ENCODE results near the gene BRI3. TPM values are rescaled to one million over a fixed set of nuclear protein-coding genes. Genes with fewer than 3 reads are reported as not detected.

The BRI3 gene
- total and polyA plus RNA-seq, 2 of the 13 experiments (the other 11 are each of a cell fraction or from before 2014, with no cell fraction given) = 54.0 to 103 TPM

GRCh38 chr7:98312201-98312600, 30.7 kb downstream of the BRI3 start:
- no peaks in the 10 kb centered on the region for H4K20me1 ChIP-seq (ENCODE audit: insufficient read depth, low read length)
- H3K36me3 ChIP-seq (replicated peaks in 1 of 2; ENCODE audit: control insufficient read depth in 1 of 2, insufficient read depth in 2 of 2, low read length in 2 of 2) = peaks cover 22 to 36% of the 10 kb centered on the region in 2 experiments; a peak in 4 of 5 replicates
- DNase-seq (ENCODE audit: low spot score) (no peak), FAIRE-seq (no peak), ATAC-seq (no peak)
- intact Hi-C loops (cut with micrococcal nuclease; ENCODE audit: unreplicated experiment) = no loop called here
- H3K4me2 ChIP-seq (ENCODE audit: low read depth, low read length) = no peak overlapping the region
- H3K27me3 ChIP-seq (ENCODE audit: control insufficient read depth in 1 of 2, insufficient read depth in 2 of 2, low read length in 2 of 2) = no peaks in the 10 kb centered on the region
- H3K4me3 ChIP-seq (replicated peaks in 1 of 3; ENCODE audit: insufficient read depth in 1 of 3, low read depth in 2 of 3, low read length in 3 of 3) = no peak overlapping the region
- POLR2A ChIA-PET = no interaction called here
- no peak overlapping the region for H3K9ac ChIP-seq (ENCODE audit: insufficient read depth, low read depth, low read length)
- H3K9me3 ChIP-seq (ENCODE audit: low read length) = no peaks in the 10 kb centered on the region
- CTCF ChIA-PET (ENCODE audit: low intra/inter-chr PET ratio, low total read pairs) = no interaction called here
- TF ChIP-seq REST (IDR thresholded peaks at IDR 0.05; ENCODE audit: borderline replicate concordance in 1 of 2, low read depth in 1 of 2, low read length in 2 of 2) (no peak), RBM22 (optimal IDR thresholded peaks at IDR 0.05; ENCODE audit: low read length) (peak; percentile 31)
- 95% methylated on average over 7 of the region's 7 CpGs for WGBS (ENCODE audit: low lambda C conversion rate)
- no peak overlapping the region for H3K27ac ChIP-seq (ENCODE audit: extremely low read length, insufficient read depth, low read length)
- in situ Hi-C loops (cut with HindIII; ENCODE audit: extremely low pct_ligation_motif_present, low pct_unique_long_range_greater_than_20kb) = no loop called here
- no peaks in the 10 kb centered on the region for H3K4me1 ChIP-seq (ENCODE audit: insufficient read depth, low read length)
- H2AFZ ChIP-seq (ENCODE audit: low read length) = no peak overlapping the region
- no TSS peak for BruUV-seq (replicated peaks)
- H3K79me2 ChIP-seq (ENCODE audit: insufficient read depth, low read length) = no peaks in the 10 kb centered on the region

- 93% methylated on average over 11 of the region's 11 CpGs for WGBS (ENCODE audit: low lambda C conversion rate)
- POLR2A ChIA-PET = no interaction called here
- no peak for FAIRE-seq
Measured at GRCh38 chr7:98314469-98314868, 33.0 kb downstream of the BRI3 start.

More at GRCh38 chr7:98314469-98314868, 33.0 kb downstream of the BRI3 start:
- Histone ChIP-seq H3K4me2 (ENCODE audit: low read depth, low read length) (no peak overlapping the region), H3K4me1 (ENCODE audit: insufficient read depth, low read length) (no peaks in the 10 kb centered on the region), H3K79me2 (ENCODE audit: insufficient read depth, low read length) (no peaks in the 10 kb centered on the region), H3K4me3 (replicated peaks in 1 of 3; ENCODE audit: insufficient read depth in 1 of 3, low read depth in 2 of 3, low read length in 3 of 3) (no peak overlapping the region), H3K27me3 (ENCODE audit: control insufficient read depth in 1 of 2, insufficient read depth in 2 of 2, low read length in 2 of 2) (no peaks in the 10 kb centered on the region), H2AFZ (ENCODE audit: low read length) (no peak overlapping the region), H3K9ac (ENCODE audit: insufficient read depth, low read depth, low read length) (no peak overlapping the region), H3K36me3 (replicated peaks in 1 of 2; ENCODE audit: control insufficient read depth in 1 of 2, insufficient read depth in 2 of 2, low read length in 2 of 2) (peaks cover 17 to 22% of the 10 kb centered on the region in 2 experiments; a peak in 4 of 5 replicates), H4K20me1 (ENCODE audit: insufficient read depth, low read length) (no peaks in the 10 kb centered on the region), H3K9me3 (ENCODE audit: low read length) (no peaks in the 10 kb centered on the region), H3K27ac (ENCODE audit: extremely low read length, insufficient read depth, low read length) (no peak overlapping the region)
- CTCF ChIA-PET (ENCODE audit: low intra/inter-chr PET ratio, low total read pairs) = no interaction called here
- DNase-seq (ENCODE audit: low spot score) = no peak
- in situ Hi-C loops (cut with HindIII; ENCODE audit: extremely low pct_ligation_motif_present, low pct_unique_long_range_greater_than_20kb) = no loop called here
- no peak for ATAC-seq
- intact Hi-C loops (cut with micrococcal nuclease; ENCODE audit: unreplicated experiment) = no loop called here
- BruUV-seq (replicated peaks) = no TSS peak
- TF ChIP-seq ATF7 (IDR thresholded peaks at IDR 0.05) (peak; percentile 63), ATF7 (CRISPR knock-in tag; IDR thresholded peaks at IDR 0.05) (no peak), ISX (CRISPR knock-in tag; conservative IDR thresholded peaks at IDR 0.05) (no peak), ZBTB44 (CRISPR knock-in tag; IDR thresholded peaks at IDR 0.05) (no peak)
